Adrenal gland (tissue), 5 donors: Measurements from ENCODE around the gene BEND6.
"Not testable (repeated sequence)": the region's sequence is repeated elsewhere in the genome, so short reads cannot be mapped to it uniquely, and the experiment has no call there.

Experiments
- CTCF ChIP-seq, 6 experiments: fragments of 450-650 bp in 4 of 6; fragments of 200-600 bp in 2 of 6; sonication (generic) in 1 of 6; IDR thresholded peaks; 1 replicate in 5 of 6; 2 replicates in 1 of 6; pipeline versions ENCODE4 v1.5.1 to v1.8.0; 2016 to 2021; ENCODE audit warnings: antibody characterized with exemption in 6 of 6, mild to moderate bottlenecking in 2 of 6, moderate library complexity in 1 of 6
- POLR2A ChIP-seq, 2 donors: fragments of 450-650 bp; IDR thresholded peaks; one replicate each; pipeline ENCODE4 v1.6.1; 2017; ENCODE audit warnings: antibody characterized with exemption in 2 of 2, mild to moderate bottlenecking in 2 of 2, moderate library complexity in 1 of 2
- donor health status: DM: no; HTN: no; CAD: no.

GRCh38 chr6:57047257-57047585 lies 92.3 kb downstream of the BEND6 start:
- TF ChIP-seq CTCF, POLR2A (IDR thresholded peaks at IDR 0.05): not testable (repeated sequence)
